SK-N-SH treated with all-trans-retinoic acid at 6 μM for 48 hours (cell line): ENCODE measurements around the gene NOP53.
"Not testable (repeated sequence)": the region's sequence is repeated elsewhere in the genome, so short reads cannot be mapped to it uniquely, and the experiment has no call there.

ENCODE experiments used
- BACH2 ChIP-seq: fragments of 250-450 bp; sonication (Bioruptor Pico); IDR thresholded peaks from 2 replicates; pipeline ENCODE4 v1.9.0; 2021; ENCODE audit warnings: mild to moderate bottlenecking, borderline replicate concordance
- CSDC2 ChIP-seq: fragments of 250-450 bp; sonication (Bioruptor Pico); IDR thresholded peaks from 2 replicates; pipeline ENCODE4 v1.5.0; 2020; ENCODE audit warnings: mild to moderate bottlenecking, moderate library complexity
- RARB ChIP-seq: fragments of 250-450 bp; sonication (Bioruptor Pico); IDR thresholded peaks from 2 replicates; pipeline ENCODE4 v1.8.0; 2021; ENCODE audit warnings: mild to moderate bottlenecking, moderate library complexity
- SNAI2 ChIP-seq: fragments of 250-450 bp; sonication (Bioruptor Pico); IDR thresholded peaks from 2 replicates; pipeline ENCODE4 v1.5.0; 2020; ENCODE audit warnings: mild to moderate bottlenecking, moderate library complexity
- TCF4 ChIP-seq: fragments of 250-450 bp; sonication (Bioruptor Pico); IDR thresholded peaks from 2 replicates; pipeline ENCODE4 v1.8.0; 2021; ENCODE audit warnings: mild to moderate bottlenecking, moderate library complexity, borderline replicate concordance
- TOX ChIP-seq: fragments of 250-450 bp; sonication (Bioruptor Pico); IDR thresholded peaks from 2 replicates; pipeline ENCODE4 v1.8.0; 2021; ENCODE audit warnings: mild to moderate bottlenecking, moderate library complexity, borderline replicate concordance
- ZFP30 ChIP-seq: fragments of 450-650 bp; formaldehyde crosslinking; IDR thresholded peaks from 2 replicates; pipeline ENCODE4 v1.5.0; 2022; ENCODE audit warnings: mild to moderate bottlenecking, moderate library complexity
- ZNF70 ChIP-seq: fragments of 450-650 bp; formaldehyde crosslinking; IDR thresholded peaks from 2 replicates; pipeline ENCODE4 v1.5.0; 2020; ENCODE audit warnings: mild to moderate bottlenecking, moderate library complexity
- ZNF8 ChIP-seq: fragments of 450-650 bp; formaldehyde crosslinking; IDR thresholded peaks from 2 replicates; pipeline ENCODE4 v1.5.0; 2020; ENCODE audit warnings: mild to moderate bottlenecking, moderate library complexity

- not testable (repeated sequence) for TF ChIP-seq ZFP30 (CRISPR knock-in tag); ZNF8 (CRISPR knock-in tag); BACH2; ZNF70 (CRISPR knock-in tag); TCF4 (CRISPR knock-in tag); SNAI2; TOX (CRISPR knock-in tag); CSDC2 (CRISPR knock-in tag); RARB (CRISPR knock-in tag)
Measured at GRCh38 chr19:47804451-47804850, 59.1 kb downstream of the NOP53 start, which contains the start of gene TPRX1.
